Type B pancreatic cell (in vitro differentiated cells): ENCODE measurements around the gene AIM2. TPM values are rescaled to one million over a fixed set of nuclear protein-coding genes. Genes with fewer than 3 reads are reported as not detected.

Experiments used
- DNase-seq: peaks from one replicate; pipeline ENCODE4 v3.0.0; 2021; ENCODE audit warnings: mixed read lengths; ENCODE audit not compliant: unreplicated experiment; ENCODE audit errors: extremely low spot score
- H3K27ac Mint-ChIP-seq: 2 replicates; pipeline ENCODE4 v1.8.0; 2021; ENCODE audit warnings: mild to moderate bottlenecking, mixed read lengths
- H3K27me3 Mint-ChIP-seq: 2 replicates; pipeline ENCODE4 v1.8.0; 2021; ENCODE audit warnings: mixed read lengths
- H3K36me3 Mint-ChIP-seq: 2 replicates; pipeline ENCODE4 v1.8.0; 2021; ENCODE audit warnings: mixed read lengths
- H3K4me1 Mint-ChIP-seq: one replicate; pipeline ENCODE4 v1.8.0; 2021; ENCODE audit warnings: mixed read lengths; ENCODE audit not compliant: unreplicated experiment
- H3K4me3 Mint-ChIP-seq: 2 replicates; pipeline ENCODE4 v1.8.0; 2021; ENCODE audit warnings: mild to moderate bottlenecking, mixed read lengths
- H3K9me3 Mint-ChIP-seq: 2 replicates; pipeline ENCODE4 v1.8.0; 2021; ENCODE audit warnings: mixed read lengths
- CTCF ChIP-seq: fragments of 200-600 bp; sonication (generic); conservative IDR thresholded peaks from 2 replicates; pipeline ENCODE4 v1.5.0; 2021; ENCODE audit warnings: antibody characterized with exemption, mild to moderate bottlenecking
- total RNA-seq: library from RNA; stranded (reverse); gene quantifications from 2 replicates; pipeline ENCODE4 v1.2.1, GENCODE V29; 2021; ENCODE audit warnings: low replicate concordance

AIM2 gene
- total RNA-seq, 1 donor from 2014 or later = 1.0 TPM

- Mint-ChIP-seq H3K4me1 (no peaks in the 10 kb centered on the region), H3K9me3 (no peaks in the 10 kb centered on the region), H3K36me3 (no peaks in the 10 kb centered on the region), H3K4me3 (no peak overlapping the region), H3K27me3 (no peaks in the 10 kb centered on the region), H3K27ac (no peak overlapping the region)
- no peak for TF ChIP-seq CTCF
- no peak for DNase-seq
Measured at GRCh38 chr1:159084867-159085266, 8.3 kb upstream of the AIM2 start.

GRCh38 chr1:159084152-159084551 lies 7.6 kb upstream of the AIM2 start:
- no peaks in the 10 kb centered on the region for H3K4me1 Mint-ChIP-seq
- DNase-seq = no peak
- no peak for TF ChIP-seq CTCF
- no peaks in the 10 kb centered on the region for H3K36me3 Mint-ChIP-seq
- H3K4me3 Mint-ChIP-seq = no peak overlapping the region
- no peaks in the 10 kb centered on the region for H3K27me3 Mint-ChIP-seq
- H3K27ac Mint-ChIP-seq = no peak overlapping the region
- H3K9me3 Mint-ChIP-seq = no peaks in the 10 kb centered on the region

DNA sequence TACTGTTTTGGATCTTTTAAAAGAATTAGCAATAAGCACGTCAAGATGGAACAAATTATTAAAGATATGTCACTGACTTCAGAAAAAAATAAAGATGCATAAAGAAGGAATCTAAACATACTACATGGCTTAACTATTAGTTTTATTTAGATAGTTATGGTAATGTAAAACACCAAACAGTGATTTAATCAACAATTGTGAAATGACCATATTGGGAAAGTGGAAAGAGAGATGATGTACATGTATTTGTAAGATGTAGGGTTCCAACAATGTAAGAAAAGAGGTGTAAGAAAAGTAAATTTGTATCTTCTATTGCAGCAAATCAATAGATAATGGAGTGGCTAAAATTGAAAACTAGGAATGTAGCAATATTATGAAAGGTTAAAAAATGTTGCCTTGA lies 6.4 kb upstream of the AIM2 start:
- TF ChIP-seq CTCF = no peak
- H3K36me3 Mint-ChIP-seq = no peaks in the 10 kb centered on the region
- H3K27me3 Mint-ChIP-seq = no peaks in the 10 kb centered on the region
- H3K4me1 Mint-ChIP-seq = no peaks in the 10 kb centered on the region
- no peaks in the 10 kb centered on the region for H3K9me3 Mint-ChIP-seq
- no peak overlapping the region for H3K4me3 Mint-ChIP-seq
- no peak for DNase-seq
- no peak overlapping the region for H3K27ac Mint-ChIP-seq

DNA sequence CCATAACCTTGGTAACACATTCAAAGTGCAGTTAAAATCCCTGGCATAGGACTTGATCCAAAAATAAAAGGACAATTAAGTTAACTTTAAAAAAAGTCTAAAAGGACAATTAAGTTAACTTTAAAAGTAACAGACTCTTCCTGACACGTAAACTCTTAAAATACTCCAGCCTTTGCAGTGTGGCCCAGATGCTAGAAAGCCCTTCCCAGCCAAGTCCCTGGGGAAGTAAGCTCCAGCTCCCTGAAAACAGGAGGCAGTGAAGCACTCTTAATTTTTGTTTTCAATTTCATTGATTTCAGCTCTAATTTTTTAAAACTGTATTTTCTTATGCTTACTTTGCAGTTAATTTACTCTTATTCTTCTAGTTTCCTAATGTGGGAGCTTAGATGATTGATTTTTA lies 5.1 kb upstream of the AIM2 start:
- H3K27me3 Mint-ChIP-seq = peaks cover 4% of the 10 kb centered on the region
- H3K36me3 Mint-ChIP-seq = no peaks in the 10 kb centered on the region
- no peaks in the 10 kb centered on the region for H3K4me1 Mint-ChIP-seq
- no peak for DNase-seq
- H3K4me3 Mint-ChIP-seq = no peak overlapping the region
- no peak for TF ChIP-seq CTCF
- H3K27ac Mint-ChIP-seq = no peak overlapping the region
- no peaks in the 10 kb centered on the region for H3K9me3 Mint-ChIP-seq

DNA sequence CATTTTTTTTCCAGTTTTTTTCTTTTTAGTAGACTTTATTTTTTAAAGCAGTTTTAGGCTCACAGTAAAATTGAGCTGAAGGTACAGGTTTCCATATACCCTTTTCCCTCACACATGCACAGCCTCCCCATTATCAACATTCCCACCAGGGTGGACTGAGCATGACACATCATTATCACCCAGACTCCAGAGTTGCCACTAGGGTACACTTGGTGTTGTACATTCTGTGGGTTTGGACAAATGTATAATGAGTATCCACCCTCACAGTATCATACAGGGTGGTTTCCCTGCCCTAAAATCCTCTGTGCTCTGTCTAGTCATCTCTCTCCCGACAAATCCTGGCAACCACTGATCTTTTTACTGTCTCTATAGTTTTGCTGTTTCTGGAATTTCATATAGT lies 3.0 kb upstream of the AIM2 start:
- Mint-ChIP-seq H3K36me3 (no peaks in the 10 kb centered on the region), H3K4me1 (no peaks in the 10 kb centered on the region), H3K4me3 (no peak overlapping the region), H3K27ac (no peak overlapping the region), H3K27me3 (peaks cover 4% of the 10 kb centered on the region), H3K9me3 (no peaks in the 10 kb centered on the region)
- DNase-seq = no peak
- TF ChIP-seq CTCF = no peak
